NCI-H2196 (cell line): ENCODE measurements around the gene PBX1.
A peak's percentile ranks its signal among the peaks of the same experiment; 100 is the strongest.

Experiments used
- DNase-seq: peaks from one replicate; lab custom pipeline; 2025; ENCODE audit not compliant: unreplicated experiment; lab: John Stamatoyannopoulos, UW

The PBX1 gene

DNA sequence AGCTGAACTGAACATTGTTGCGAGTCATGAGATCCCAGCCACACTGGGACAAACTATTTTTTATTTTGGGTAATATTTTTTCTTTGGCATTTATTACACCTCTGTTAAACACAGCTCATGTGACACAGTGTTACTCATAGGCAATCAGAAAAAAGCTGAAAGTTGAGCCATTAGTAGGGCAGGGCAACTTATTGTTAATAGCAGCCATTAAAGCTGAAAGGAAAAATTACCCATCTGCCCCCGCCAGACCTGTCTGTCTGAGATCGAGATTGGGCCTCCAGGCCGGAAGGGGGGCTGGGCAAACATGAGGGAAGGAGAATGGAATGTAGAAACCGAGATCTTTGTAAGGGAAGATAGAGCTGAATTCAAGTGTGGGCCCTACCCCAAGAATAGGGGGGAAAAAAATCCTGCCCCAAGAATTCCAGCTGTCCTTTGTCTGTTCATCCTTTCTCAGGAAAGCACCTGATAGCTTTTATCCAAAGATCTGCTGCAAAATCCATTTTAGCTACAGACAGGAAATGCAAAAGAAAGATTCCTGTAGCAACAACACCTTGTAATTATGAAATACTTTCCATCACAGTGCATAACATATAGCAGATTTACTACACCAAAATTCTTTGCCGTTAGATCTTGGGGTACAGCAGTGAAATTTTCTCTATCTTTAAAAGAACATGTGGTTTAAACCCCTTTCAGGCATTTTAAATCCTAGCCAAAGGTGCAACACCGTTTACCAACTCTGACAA is 212.8 kb downstream of the PBX1 start:
- DNase-seq: peak; percentile 58

GRCh38 chr1:164772635-164773034 is 213.7 kb downstream of the PBX1 start:
- DNase-seq: peak; percentile 84

- no peak for DNase-seq
Observed at GRCh38 chr1:164773102-164773501, 214.1 kb downstream of the PBX1 start.

GRCh38 chr1:164774413-164774812 is 215.4 kb downstream of the PBX1 start:
- no peak for DNase-seq

- peak; percentile 54 for DNase-seq
Observed at GRCh38 chr1:164774819-164775654, 216.1 kb downstream of the PBX1 start.

- DNase-seq: no peak
Observed at GRCh38 chr1:164777518-164777917, 218.5 kb downstream of the PBX1 start.

DNA sequence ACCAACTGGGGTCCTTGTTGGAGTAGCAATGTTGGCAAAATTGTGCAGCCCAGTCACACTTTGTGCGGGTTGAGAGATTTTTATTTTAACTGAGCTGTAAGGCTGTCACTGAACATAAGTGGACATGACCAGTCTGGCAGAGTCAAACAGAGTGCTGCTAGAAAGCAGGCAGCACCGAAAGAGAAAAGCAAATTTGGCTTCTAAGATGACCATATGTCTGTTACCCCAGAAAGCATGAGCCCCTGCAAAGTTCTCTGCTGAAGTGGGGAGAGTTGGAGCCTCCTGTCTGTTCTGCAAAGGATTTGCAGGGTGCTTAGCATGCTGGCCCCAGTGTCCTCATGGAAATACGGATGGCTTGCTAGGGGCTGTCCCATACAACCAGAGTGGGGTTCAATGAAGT is 220.4 kb downstream of the PBX1 start:
- DNase-seq: no peak

GRCh38 chr1:164780111-164780812 is 221.3 kb downstream of the PBX1 start:
- DNase-seq: no peak

GRCh38 chr1:164780863-164781262 is 221.9 kb downstream of the PBX1 start:
- no peak for DNase-seq

DNA sequence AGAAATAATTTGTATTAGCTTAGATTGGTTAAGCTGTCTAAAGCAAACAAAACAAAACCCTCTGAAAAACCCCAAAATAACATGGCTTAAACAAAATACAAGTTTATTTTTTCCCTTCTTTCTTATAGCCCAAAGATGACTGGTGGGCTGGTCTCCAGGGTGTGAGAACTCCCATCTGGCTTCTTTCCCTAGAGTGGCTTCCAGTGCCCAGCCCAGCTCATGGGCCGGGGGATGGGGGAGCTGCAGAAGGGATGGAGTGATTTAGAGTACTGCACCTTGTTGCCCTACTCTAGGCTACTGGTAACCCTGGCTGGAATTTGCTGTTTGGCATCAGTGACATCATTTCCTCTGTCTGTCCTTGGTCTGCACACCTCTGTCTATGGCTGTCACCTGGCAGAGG is 223.0 kb downstream of the PBX1 start:
- DNase-seq: no peak

GRCh38 chr1:164783778-164784555 is 225.0 kb downstream of the PBX1 start:
- DNase-seq: no peak

DNA sequence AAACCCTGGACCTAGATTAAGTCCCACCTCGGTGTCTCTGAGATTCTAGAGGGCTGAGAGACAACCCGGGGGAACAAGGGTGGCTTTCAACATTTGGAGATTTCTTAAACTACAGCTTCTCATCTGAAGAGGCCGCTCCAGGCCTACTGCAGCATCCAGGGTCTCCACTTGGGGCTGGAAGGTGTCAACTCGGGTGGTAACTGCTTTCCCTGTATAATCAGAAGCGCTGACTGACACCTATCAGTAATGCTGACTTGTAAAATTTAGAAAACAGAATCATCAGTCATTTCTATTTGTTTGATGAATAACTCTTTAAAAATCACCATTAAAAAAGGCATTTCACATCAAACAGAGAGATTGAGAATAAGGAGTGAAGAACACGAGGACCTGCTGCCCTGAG is 226.0 kb downstream of the PBX1 start:
- no peak for DNase-seq

DNA sequence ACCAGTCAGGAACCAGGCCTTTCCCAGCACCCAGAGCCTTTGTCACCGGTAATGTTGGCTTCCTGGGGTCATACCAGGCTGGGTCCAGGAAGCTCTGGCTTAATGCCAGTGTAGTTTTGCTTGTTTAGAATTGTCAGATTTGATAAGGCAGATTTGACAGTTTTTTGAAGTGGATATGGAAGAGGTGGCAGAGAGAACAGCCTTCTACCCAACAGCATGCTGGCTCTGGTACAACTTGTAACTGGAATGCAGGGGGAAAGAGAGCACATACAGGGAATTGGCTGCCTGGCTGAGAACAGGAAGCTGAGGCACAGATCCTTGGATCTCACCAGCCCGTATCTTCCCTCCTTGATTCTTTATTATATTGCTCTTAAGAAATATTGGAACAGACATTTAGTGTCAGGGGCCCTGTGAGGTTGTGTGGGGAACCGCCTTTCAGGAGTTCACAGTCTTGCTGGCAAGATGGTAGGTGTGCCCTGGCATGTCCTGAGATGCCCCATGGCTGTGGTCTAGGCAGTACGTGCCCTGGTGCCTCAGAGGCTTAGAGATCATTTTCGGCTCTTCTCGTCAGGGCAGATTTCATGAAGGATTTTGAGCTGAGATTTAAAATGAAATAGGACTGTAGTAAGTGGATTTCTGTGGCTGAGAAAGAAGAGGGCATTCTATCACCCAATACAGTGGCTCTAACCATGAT is 227.0 kb downstream of the PBX1 start:
- DNase-seq: no peak

DNA sequence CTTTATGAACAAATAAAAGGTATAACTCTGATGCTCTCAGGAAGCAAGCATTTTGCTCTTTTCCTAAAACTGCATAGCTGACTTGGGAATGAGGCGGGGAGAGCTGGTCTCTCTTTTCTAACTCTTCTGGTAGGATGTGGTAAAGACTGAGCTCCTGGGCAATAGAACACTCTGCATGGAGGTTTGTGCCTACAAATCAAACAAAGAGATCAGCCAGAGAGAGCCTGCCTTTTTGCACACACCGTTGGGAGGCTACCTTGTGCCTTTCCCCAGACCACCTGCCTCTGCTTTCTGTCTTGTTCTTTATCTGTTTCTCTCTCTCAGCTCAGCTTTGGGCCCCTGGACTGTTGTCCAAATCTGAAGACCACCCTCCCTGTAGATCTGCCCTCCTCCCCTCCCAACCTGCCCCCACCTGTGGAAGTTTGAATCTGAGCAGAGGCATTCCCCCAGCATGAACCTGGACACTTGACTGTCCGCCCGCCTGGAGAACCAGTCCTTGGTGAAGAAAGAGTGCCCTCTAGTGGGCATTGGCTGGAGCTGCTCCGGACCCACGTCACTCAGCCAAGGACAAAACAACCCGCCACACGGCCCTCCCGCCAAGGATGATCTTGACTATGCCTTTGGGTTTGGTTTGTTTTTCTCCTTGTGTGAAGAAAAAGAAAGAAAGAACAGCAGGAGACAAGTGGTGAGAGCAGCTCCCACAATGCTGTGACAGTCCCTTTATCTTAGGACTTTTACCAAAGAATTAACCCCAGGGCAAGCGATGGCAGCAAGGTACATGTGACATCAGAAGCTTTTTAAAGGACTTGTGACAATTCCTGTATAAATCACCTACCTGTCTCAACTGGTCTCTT is 228.2 kb downstream of the PBX1 start:
- DNase-seq: peak; percentile 91

GRCh38 chr1:164787834-164788231 is 228.8 kb downstream of the PBX1 start:
- peak; percentile 68 for DNase-seq

- DNase-seq: no peak
Observed at GRCh38 chr1:164790081-164790480, 231.1 kb downstream of the PBX1 start.

- DNase-seq: no peak
Observed at GRCh38 chr1:164792410-164793004, 233.5 kb downstream of the PBX1 start.

- DNase-seq: peak; percentile 38
Observed at GRCh38 chr1:164794356-164794755, 235.4 kb downstream of the PBX1 start.

- no peak for DNase-seq
Observed at GRCh38 chr1:164796916-164797315, 237.9 kb downstream of the PBX1 start.
